Adrenal gland (tissue), 5 donors: ENCODE measurements around the gene ZNF653.

Experiments
- POLR2A ChIP-seq, 2 donors: fragments of 450-650 bp; IDR thresholded peaks; one replicate each; pipeline ENCODE4 v1.6.1; 2017; ENCODE audit warnings: antibody characterized with exemption in 2 of 2, mild to moderate bottlenecking in 2 of 2, moderate library complexity in 1 of 2
- TF ChIP-seq, protein P1 (sequence below), 6 experiments: fragments of 450-650 bp in 4 of 6; fragments of 200-600 bp in 2 of 6; sonication (generic) in 1 of 6; IDR thresholded peaks; 1 replicate in 5 of 6; 2 replicates in 1 of 6; pipeline versions ENCODE4 v1.5.1 to v1.8.0; 2016 to 2021; ENCODE audit warnings: antibody characterized with exemption in 6 of 6, mild to moderate bottlenecking in 2 of 6, moderate library complexity in 1 of 6
- donor health status: DM: no; HTN: no; CAD: no.

DNA sequence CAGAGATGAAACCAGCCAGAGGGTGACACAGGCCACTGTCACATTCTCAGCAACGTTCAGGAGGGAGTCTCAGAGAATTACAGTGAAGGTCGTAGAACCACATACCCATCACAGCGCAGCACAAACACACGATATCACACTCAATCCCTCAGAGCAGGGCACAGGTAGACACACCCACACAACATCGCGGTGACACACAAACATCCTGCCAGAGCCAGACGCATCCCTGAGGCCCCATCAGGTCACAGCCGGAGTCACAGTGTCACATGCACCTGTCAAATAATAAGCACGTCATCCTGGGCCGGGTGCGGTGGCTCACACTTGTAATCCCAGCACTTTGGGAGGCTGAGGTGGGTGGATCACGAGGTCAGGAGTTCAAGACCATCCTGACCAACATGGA lies 42.2 kb downstream of the ZNF653 start:
- TF ChIP-seq, protein P1, sequence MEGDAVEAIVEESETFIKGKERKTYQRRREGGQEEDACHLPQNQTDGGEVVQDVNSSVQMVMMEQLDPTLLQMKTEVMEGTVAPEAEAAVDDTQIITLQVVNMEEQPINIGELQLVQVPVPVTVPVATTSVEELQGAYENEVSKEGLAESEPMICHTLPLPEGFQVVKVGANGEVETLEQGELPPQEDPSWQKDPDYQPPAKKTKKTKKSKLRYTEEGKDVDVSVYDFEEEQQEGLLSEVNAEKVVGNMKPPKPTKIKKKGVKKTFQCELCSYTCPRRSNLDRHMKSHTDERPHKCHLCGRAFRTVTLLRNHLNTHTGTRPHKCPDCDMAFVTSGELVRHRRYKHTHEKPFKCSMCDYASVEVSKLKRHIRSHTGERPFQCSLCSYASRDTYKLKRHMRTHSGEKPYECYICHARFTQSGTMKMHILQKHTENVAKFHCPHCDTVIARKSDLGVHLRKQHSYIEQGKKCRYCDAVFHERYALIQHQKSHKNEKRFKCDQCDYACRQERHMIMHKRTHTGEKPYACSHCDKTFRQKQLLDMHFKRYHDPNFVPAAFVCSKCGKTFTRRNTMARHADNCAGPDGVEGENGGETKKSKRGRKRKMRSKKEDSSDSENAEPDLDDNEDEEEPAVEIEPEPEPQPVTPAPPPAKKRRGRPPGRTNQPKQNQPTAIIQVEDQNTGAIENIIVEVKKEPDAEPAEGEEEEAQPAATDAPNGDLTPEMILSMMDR (IDR thresholded peaks at IDR 0.05): no peak
- TF ChIP-seq POLR2A (IDR thresholded peaks at IDR 0.05): no peak
